ENCODE measurements around the gene SPATA20. TPM values are rescaled to one million over a fixed set of nuclear protein-coding genes. Genes with fewer than 3 reads are reported as not detected.

Gene SPATA20
- total and polyA plus RNA-seq, 2 of the 13 experiments (the other 11 are each of a cell fraction or from before 2014, with no cell fraction given), result 36.1 to 64.8 TPM

GRCh38 chr17:50596191-50597037 lies 49.4 kb downstream of the SPATA20 start (continued):
- TF ChIP-seq ZNF687 (CRISPR knock-in tag; IDR thresholded peaks at IDR 0.05), result peak; percentile 32; the same call in 1 of the 2 replicates
- 0 out of 2 replicates have a peak, but pooled peaks have one; percentile 19 for TF ChIP-seq MAZ (IDR thresholded peaks at IDR 0.05; ENCODE audit: borderline replicate concordance, low read depth, low read length)
- no peak for TF ChIP-seq MAZ (CRISPR knock-in tag; IDR thresholded peaks at IDR 0.05; ENCODE audit: low read depth)
- peak; percentile 26 for TF ChIP-seq AGO1 (IDR thresholded peaks at IDR 0.05; ENCODE audit: low read depth, low read length, poor library complexity, severe bottlenecking)
- TF ChIP-seq GABPB1 (CRISPR knock-in tag; IDR thresholded peaks at IDR 0.05), result peak; percentile 45; the same call in 1 of the 2 replicates
- TF ChIP-seq ZNF768 (CRISPR knock-in tag; IDR thresholded peaks at IDR 0.05), result peak; percentile 30; the same call in 1 of the 2 replicates
- TF ChIP-seq, protein P1, sequence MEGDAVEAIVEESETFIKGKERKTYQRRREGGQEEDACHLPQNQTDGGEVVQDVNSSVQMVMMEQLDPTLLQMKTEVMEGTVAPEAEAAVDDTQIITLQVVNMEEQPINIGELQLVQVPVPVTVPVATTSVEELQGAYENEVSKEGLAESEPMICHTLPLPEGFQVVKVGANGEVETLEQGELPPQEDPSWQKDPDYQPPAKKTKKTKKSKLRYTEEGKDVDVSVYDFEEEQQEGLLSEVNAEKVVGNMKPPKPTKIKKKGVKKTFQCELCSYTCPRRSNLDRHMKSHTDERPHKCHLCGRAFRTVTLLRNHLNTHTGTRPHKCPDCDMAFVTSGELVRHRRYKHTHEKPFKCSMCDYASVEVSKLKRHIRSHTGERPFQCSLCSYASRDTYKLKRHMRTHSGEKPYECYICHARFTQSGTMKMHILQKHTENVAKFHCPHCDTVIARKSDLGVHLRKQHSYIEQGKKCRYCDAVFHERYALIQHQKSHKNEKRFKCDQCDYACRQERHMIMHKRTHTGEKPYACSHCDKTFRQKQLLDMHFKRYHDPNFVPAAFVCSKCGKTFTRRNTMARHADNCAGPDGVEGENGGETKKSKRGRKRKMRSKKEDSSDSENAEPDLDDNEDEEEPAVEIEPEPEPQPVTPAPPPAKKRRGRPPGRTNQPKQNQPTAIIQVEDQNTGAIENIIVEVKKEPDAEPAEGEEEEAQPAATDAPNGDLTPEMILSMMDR (CRISPR knock-in tag; IDR thresholded peaks at IDR 0.05), result peak; percentile 67
- no peak for TF ChIP-seq RFXAP (CRISPR knock-in tag; IDR thresholded peaks at IDR 0.05; ENCODE audit: borderline replicate concordance)
- TF ChIP-seq ZBTB33 (CRISPR knock-in tag; IDR thresholded peaks at IDR 0.05), result peak; percentile 87
- TF ChIP-seq STAG1 (CRISPR knock-in tag; IDR thresholded peaks at IDR 0.05), result peak; percentile 59
- 0 out of 2 replicates have a peak, but pooled peaks have one; percentile 20 for TF ChIP-seq RXRA (CRISPR knock-in tag; IDR thresholded peaks at IDR 0.05)
- TF ChIP-seq, protein P2, sequence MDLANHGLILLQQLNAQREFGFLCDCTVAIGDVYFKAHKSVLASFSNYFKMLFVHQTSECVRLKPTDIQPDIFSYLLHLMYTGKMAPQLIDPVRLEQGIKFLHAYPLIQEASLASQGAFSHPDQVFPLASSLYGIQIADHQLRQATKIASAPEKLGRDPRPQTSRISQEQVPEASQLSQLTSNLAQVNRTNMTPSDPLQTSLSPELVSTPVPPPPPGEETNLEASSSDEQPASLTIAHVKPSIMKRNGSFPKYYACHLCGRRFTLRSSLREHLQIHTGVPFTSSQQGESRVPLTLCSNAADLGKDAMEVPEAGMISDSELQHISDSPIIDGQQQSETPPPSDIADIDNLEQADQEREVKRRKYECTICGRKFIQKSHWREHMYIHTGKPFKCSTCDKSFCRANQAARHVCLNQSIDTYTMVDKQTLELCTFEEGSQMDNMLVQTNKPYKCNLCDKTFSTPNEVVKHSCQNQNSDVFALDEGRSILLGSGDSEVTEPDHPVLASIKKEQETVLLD (CRISPR knock-in tag; IDR thresholded peaks at IDR 0.05; ENCODE audit: low read depth), result no peak

All from HepG2 (cell line).